T-helper 17 cell (primary cell): ENCODE measurements around the gene SAP25. TPM values are rescaled to one million over a fixed set of nuclear protein-coding genes. Genes with fewer than 3 reads are reported as not detected.

Source experiments
- ATAC-seq: fragments of 150-1000 bp; cut with Tn5 transposase; 2 replicates; pipeline ENCODE4 v1.10.0; 2021; ENCODE audit warnings: mild to moderate bottlenecking, moderate library complexity
- DNase-seq, 3 donors: peaks; one replicate each; pipeline versions ENCODE4 v3.0.0 to v3.0.0-alpha.2; 2020 to 2021
- H3K9me3 ChIP-seq: one replicate; pipeline ENCODE4 v1.7.0; 2013; ENCODE audit warnings: low read length, mild to moderate bottlenecking; ENCODE audit not compliant: control insufficient read depth, poor library complexity, severe bottlenecking
- H3K27ac Mint-ChIP-seq: one replicate; pipeline ENCODE4 v1.8.0; 2022; ENCODE audit warnings: mild to moderate bottlenecking, moderate library complexity, mixed read lengths
- H3K27me3 Mint-ChIP-seq: one replicate; pipeline ENCODE4 v1.8.0; 2022; ENCODE audit warnings: mixed read lengths
- H3K36me3 Mint-ChIP-seq: one replicate; pipeline ENCODE4 v1.8.0; 2022; ENCODE audit warnings: low read depth, mixed read lengths
- H3K4me1 Mint-ChIP-seq: one replicate; pipeline ENCODE4 v1.8.0; 2022; ENCODE audit warnings: mild to moderate bottlenecking, mixed read lengths
- H3K4me3 Mint-ChIP-seq: one replicate; pipeline ENCODE4 v1.8.0; 2022; ENCODE audit warnings: mild to moderate bottlenecking, moderate library complexity, mixed read lengths
- total RNA-seq, 4 donors: library from RNA in 2 of 4; stranded (reverse) in 2 of 4; gene quantifications; one replicate each; pipeline ENCODE4 v1.2.3 and lab custom pipeline; 2022 to 2026

Gene SAP25
- total RNA-seq, 2 donors from 2014 or later: 33.1 to 43.1 TPM

DNA sequence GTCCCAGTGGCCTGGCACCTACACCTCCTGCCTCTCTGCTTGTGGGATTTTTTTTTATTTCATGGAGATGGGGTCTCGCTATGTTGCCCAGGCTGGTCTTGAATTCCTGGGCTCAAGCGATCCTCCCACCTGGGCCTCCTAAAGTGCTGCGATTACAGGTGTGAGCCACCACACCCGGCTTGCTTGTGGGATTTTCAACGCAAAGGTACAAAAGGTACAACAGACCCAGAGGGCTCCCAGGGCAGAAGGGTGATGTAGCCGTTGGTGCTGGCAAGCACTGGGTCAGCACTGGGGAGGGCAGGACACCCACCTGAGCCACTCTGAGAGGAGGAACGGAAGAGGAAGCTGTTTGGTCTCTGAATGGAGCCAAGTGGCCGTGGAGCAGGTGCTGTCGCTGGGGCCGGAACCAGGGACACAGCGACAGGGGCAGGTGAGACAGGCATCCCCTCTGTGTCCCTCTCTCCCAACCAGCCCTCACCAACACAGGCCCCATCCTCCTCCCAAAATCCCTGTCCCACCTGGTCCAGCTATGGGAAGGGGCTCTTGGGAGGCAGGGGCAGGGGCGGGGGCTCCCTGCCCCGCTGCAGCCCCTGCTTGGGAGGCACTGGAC, 2.8 kb upstream of the SAP25 start:
- H3K36me3 Mint-ChIP-seq: no peaks in the 10 kb centered on the region
- peaks cover 13% of the 10 kb centered on the region for H3K4me1 Mint-ChIP-seq

GRCh38 chr7:100575746-100576383, 2.2 kb upstream of the SAP25 start:
- Mint-ChIP-seq H3K27ac (no peak overlapping the region), H3K4me3 (no peak overlapping the region), H3K36me3 (no peaks in the 10 kb centered on the region), H3K27me3 (no peaks in the 10 kb centered on the region), H3K4me1 (peaks cover 13% of the 10 kb centered on the region)
- no peaks in the 10 kb centered on the region for H3K9me3 ChIP-seq
- ATAC-seq: no peak
- DNase-seq: no peak

More for the DNA sequence above, 2.8 kb upstream of the SAP25 start:
- no peaks in the 10 kb centered on the region for H3K9me3 ChIP-seq
- ATAC-seq: no peak
- Mint-ChIP-seq H3K4me3 (no peak overlapping the region), H3K27ac (no peak overlapping the region), H3K27me3 (no peaks in the 10 kb centered on the region)
- no peak for DNase-seq

DNA sequence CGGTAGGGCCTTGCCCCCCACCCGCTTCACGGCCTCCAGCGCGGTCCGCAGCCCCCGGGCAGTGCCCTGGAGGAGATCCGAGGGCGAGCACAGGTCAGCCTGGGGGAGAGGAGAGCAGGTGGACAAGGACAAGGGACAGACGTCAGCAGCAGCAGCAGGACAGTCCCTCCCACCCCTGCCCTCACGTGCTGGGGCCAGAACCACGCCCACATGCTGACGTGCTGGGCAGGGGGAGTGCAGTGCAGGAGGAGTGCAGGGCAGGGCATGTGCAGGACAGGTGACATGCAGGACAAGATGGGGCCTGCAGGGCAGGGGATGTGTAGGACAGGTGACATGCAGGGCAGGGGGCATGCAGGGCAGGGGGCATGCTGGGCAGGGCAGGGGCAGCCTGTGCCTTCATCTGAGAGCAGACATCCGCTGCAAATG, 1.5 kb upstream of the SAP25 start:
- H3K4me1 Mint-ChIP-seq: peaks cover 15% of the 10 kb centered on the region
- no peaks in the 10 kb centered on the region for H3K9me3 ChIP-seq
- DNase-seq (no peak), ATAC-seq (no peak)
- H3K4me3 Mint-ChIP-seq: no peak overlapping the region
- no peaks in the 10 kb centered on the region for H3K27me3 Mint-ChIP-seq
- no peak overlapping the region for H3K27ac Mint-ChIP-seq
- H3K36me3 Mint-ChIP-seq: no peaks in the 10 kb centered on the region

DNA sequence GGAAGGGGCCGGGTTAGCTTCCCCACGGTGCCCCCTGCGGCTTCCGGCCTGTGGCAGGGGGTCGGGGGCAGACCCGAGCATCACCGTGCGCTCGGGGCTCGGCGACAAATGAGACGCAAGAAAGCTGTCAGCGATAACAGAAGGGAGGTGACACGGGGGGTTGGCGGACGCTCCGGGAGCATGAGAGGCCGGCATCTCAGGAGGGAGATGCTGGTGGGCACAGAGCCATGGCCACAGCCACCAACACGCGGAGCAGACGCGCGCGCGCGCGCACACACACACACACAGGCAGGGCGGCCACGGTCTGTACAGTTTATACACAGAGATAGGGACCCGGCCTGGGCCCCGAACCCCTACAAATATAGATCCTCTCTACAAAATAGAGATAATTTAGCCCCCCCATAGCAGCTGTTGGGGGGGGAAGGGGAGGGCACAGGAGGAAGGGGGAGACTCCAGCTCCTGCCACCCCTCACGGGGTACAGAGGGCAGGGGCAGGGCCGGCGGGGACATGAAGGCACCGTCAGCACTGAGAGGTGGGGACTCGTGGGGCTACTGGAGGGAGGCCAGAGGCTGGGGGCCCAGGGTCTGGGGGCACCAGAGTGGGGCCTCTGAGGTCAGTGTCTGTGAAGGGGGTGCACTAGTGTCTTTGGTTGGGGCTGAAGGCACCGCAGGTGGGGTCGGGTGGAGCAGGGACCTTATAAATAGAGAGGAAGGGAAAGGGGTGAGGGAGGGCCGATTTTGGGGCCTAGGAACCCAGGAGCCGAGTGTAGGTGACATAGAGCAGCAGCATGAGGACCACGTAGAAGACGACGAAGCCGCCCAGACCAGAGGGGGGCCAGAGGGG, 884 bp upstream of the SAP25 start:
- H3K4me3 Mint-ChIP-seq: no peak overlapping the region
- H3K9me3 ChIP-seq: no peaks in the 10 kb centered on the region
- ATAC-seq (no peak), DNase-seq (no peak)
- H3K36me3 Mint-ChIP-seq: no peaks in the 10 kb centered on the region
- H3K27ac Mint-ChIP-seq: no peak overlapping the region
- no peaks in the 10 kb centered on the region for H3K27me3 Mint-ChIP-seq
- H3K4me1 Mint-ChIP-seq: peaks cover 15% of the 10 kb centered on the region

DNA sequence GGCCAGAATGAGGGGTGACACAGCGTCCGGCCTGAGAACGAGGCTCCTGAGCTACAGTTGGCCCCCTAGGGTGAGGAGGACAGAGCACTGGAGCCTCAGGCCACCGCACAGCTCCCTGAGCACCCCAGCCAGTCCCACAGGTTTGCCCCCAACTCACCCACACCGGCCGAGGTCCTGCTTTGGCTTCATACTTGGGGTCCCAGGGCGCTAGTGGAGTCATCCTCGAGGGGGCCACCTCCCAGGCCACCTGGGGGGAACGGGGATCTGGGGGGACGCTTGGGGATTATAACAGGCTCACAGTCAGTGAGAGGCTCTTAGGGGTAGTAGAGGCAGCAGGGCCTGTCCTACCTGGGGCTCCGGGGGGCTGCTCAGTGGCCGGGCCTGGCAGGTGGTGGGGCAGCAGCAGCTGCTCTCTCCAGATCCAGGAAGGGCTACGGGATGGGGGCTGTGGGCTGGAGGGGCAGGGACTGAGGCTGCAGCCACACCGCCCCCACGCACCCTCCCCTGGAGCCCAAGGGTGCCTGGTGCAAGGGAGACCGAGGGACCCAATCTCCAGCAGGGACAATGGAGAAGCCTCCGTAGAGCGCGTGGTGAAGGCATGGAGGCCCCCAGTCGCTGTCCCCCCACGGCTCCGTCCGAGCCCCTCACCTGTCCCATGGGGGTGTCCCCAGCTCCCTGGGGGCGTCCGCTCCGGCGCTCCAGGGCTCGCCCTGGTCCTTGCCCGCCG, 588 bp downstream of the SAP25 start:
- DNase-seq (no peak), ATAC-seq (no peak)
- H3K4me3 Mint-ChIP-seq: no peak overlapping the region
- H3K4me1 Mint-ChIP-seq: peaks cover 23% of the 10 kb centered on the region
- no peaks in the 10 kb centered on the region for H3K9me3 ChIP-seq
- no peaks in the 10 kb centered on the region for H3K27me3 Mint-ChIP-seq
- no peak overlapping the region for H3K27ac Mint-ChIP-seq
- H3K36me3 Mint-ChIP-seq: no peaks in the 10 kb centered on the region

DNA sequence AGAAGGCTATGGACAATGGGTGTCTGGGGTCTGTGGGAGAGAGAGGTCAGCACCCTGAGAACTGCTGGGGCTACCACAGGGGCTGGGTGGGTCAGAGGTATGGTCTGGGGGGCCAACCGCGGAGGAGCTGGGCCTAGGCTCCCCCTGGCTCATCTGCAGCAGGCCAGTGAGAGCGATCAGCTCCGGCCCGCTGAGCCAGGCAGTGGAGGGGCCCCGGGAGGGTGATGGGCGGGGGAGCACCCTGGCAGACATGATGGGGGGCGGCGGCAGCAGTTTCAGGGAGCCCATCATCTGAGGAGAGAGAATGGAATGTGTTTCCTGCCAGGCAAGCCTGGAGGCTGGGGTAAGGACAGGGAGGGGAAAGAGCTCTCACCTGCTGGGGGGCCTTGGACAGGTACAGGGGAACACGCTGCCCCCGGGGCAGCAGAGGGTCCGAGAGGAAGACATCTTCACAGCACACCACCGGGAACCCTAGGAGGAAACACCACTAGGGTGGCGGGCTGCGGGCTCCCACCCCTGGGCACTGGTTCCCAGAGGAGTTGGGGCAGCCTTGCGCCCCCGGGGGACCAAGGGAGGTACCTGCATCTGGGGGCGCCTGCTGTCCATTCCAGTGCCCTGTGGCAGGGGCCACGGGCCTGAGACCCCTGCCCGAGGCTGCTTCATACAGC, 1.3 kb downstream of the SAP25 start:
- peaks cover 23% of the 10 kb centered on the region for H3K4me1 Mint-ChIP-seq
- H3K36me3 Mint-ChIP-seq: no peaks in the 10 kb centered on the region
- H3K4me3 Mint-ChIP-seq: no peak overlapping the region

DNA sequence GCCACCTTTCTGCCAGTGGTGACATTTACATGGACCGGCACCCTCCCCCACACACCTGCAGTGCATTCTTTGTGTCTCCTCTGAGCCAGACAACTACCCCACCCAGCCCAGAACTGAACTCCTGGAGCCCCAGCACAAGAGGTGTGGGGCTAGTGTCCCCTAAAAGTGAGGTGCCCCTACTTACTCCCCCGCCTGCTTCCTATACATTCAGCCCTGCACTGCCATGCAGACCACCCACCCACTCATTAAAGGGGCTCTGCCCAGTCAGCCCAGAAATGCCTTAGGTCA, 1.9 kb downstream of the SAP25 start:
- ATAC-seq (no peak), DNase-seq (no peak)
- peak overlapping the region; percentile 19 for H3K4me3 Mint-ChIP-seq
- peaks cover 26% of the 10 kb centered on the region for H3K4me1 Mint-ChIP-seq
- no peaks in the 10 kb centered on the region for H3K36me3 Mint-ChIP-seq
- no peaks in the 10 kb centered on the region for H3K9me3 ChIP-seq
- H3K27ac Mint-ChIP-seq: peak overlapping the region; percentile 34
- H3K27me3 Mint-ChIP-seq: no peaks in the 10 kb centered on the region

More for the DNA sequence above, 1.3 kb downstream of the SAP25 start:
- ATAC-seq: no peak
- Mint-ChIP-seq H3K27ac (peak overlapping the region; percentile 34), H3K27me3 (no peaks in the 10 kb centered on the region)
- no peaks in the 10 kb centered on the region for H3K9me3 ChIP-seq
- DNase-seq: no peak

DNA sequence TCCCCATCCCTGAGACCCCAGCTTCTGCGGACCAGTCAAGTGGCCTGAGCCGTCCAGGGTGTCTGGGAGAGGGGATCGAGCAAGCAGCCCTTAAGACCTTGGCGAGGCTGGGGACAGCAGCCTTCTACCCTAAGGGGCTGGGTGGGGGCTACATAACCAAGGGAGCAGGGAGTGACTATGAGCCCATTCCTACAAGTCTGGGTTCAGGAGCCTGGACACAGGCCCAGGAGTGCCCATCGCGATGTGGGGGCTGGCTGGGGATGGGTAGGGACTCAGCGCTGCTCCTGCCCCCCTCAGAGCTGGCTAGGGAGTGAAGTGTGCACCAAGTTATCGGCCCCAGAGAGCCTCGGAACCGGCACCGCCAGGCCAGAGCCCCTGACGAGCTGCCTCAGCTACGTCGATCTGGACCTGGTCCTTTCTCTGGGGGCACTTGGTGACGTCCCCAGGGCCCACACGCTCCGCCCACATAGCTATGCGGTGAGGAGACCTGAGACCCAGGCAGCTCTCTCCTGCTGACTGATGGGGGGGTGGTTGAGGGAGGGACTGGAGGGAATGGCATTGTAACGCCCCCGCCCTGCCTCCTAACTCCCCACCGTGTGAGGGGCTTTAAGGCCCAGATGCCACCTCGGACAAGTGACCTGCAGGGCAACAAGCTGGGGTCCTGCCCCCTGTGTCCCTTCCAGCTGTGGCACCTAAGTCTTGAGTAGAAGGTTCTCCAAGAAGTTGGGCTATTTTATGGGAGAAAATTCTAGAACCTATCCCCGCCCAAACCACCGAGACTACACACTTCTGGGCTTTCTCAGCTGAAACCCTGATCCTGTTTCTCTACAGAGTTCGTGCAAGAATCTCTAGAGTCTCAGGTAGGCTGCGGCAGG, 2.5 kb downstream of the SAP25 start:
- DNase-seq (no peak), ATAC-seq (no peak)
- Mint-ChIP-seq H3K27ac (peak overlapping the region; percentile 34), H3K4me1 (peaks cover 28% of the 10 kb centered on the region), H3K27me3 (no peaks in the 10 kb centered on the region), H3K4me3 (peak overlapping the region; percentile 19), H3K36me3 (peaks cover 2% of the 10 kb centered on the region)
- no peaks in the 10 kb centered on the region for H3K9me3 ChIP-seq

- H3K36me3 Mint-ChIP-seq: peaks cover 2% of the 10 kb centered on the region
- peak overlapping the region; percentile 83 for H3K27ac Mint-ChIP-seq
- H3K4me3 Mint-ChIP-seq: peak overlapping the region; percentile 68
- peak in 2 of 3 donors; percentile 40 to 43 for DNase-seq
- no peaks in the 10 kb centered on the region for H3K27me3 Mint-ChIP-seq
- H3K9me3 ChIP-seq: no peaks in the 10 kb centered on the region
- ATAC-seq: peak; percentile 27
- H3K4me1 Mint-ChIP-seq: peaks cover 21% of the 10 kb centered on the region
These were observed 4.5 kb downstream of the SAP25 start for GRCh38 chr7:100568896-100569844.

DNA sequence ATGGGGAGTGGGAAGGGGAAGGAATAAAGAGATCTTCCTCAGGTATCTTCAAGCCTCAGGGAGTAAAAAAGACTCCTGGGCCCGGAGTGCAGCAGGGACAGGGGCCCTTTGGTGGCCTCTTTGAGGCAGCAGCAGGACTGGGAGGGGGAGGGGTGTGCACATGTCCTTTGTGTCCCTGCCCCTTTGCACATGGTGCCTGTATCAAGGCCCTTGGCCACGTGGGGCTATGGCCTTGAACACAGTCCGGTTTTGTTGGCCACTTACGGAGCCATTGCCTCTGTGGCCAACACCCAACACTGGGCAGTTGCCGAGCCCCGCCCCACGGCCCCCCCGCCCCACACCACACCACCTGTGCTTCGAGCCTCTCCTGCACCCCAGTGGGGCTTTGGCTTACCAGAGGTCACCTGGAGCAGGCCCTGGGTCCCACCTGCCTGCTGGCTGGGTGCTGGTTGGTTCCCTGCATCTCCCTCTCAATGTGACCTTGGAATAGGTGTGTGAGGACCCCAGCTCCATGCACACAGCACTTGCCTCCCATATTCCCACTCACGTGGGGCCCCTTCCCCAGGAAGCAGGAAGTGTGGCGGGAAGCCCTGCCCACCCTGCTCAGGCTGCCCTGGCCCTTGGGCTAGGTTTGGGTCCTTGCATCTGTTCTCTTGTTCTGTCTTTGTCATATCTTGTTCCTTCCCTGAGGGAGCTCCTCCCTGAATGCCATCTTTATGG, 5.4 kb downstream of the SAP25 start:
- H3K9me3 ChIP-seq: no peaks in the 10 kb centered on the region
- no peak for DNase-seq
- Mint-ChIP-seq H3K4me3 (no peak overlapping the region), H3K27me3 (no peaks in the 10 kb centered on the region), H3K36me3 (peaks cover 4% of the 10 kb centered on the region), H3K27ac (peak overlapping the region; percentile 83), H3K4me1 (peaks cover 24% of the 10 kb centered on the region)
- no peak for ATAC-seq

GRCh38 chr7:100567751-100568175, 5.9 kb downstream of the SAP25 start:
- no peak overlapping the region for H3K4me3 Mint-ChIP-seq
- no peak overlapping the region for H3K27ac Mint-ChIP-seq
- no peaks in the 10 kb centered on the region for H3K27me3 Mint-ChIP-seq
- peaks cover 24% of the 10 kb centered on the region for H3K4me1 Mint-ChIP-seq
- peaks cover 4% of the 10 kb centered on the region for H3K36me3 Mint-ChIP-seq
- H3K9me3 ChIP-seq: no peaks in the 10 kb centered on the region
- DNase-seq (no peak), ATAC-seq (no peak)
